Measurements from ENCODE around the gene ANKRD33B.

DNA sequence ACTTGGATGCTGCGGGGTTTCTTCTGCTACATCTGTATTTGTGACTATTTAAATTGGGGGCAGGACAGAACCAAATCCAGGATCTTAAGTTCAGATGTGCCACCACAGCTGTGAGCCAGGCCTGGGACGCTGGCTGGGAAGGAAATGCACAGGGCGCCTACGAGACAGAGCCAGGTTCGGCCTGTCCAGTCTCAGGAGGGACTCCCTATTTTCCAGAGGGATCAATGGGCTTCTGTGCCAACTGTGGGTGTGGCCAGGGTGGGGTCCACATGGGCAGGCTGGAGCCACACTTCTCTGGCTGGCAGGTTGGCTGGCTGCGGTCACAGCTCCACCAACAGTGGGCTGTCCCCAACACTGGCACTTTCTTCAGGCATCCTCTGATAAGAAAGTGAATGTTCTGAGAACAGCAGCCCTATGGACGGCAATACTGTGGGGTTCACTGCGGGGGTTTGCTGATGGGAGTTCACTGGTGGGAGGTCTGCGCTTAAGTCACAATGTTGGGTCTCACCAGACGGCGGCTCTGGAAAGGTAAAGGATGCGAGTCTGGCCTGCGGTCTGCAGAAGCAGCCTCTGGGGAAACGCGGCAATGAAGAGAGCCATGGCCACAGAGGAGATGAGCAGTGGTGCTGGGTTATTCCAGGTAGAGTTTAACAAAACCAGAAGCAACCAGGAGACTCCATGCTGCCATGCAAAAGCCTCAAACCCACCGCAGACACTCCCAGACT is 119.1 kb downstream of the ANKRD33B start:
- TF ChIP-seq CTCF (IDR thresholded peaks at IDR 0.05) (no peak), EZH2 (IDR thresholded peaks at IDR 0.05) (no peak), EZH2phosphoT487 (IDR thresholded peaks at IDR 0.05) (no peak)

Data from neural progenitor cell (in vitro differentiated cells).